HepG2 (cell line): ENCODE measurements around the gene STX8. TPM values are rescaled to one million over a fixed set of nuclear protein-coding genes. Genes with fewer than 3 reads are reported as not detected.

Experiments used
- ATAC-seq: fragments of 200-7000 bp; cut with Tn5 transposase; 3 replicates; pipeline ENCODE4 v1.9.1; 2020; ENCODE audit warnings: mild to moderate bottlenecking, moderate library complexity
- BruUV-seq: library from RNA; stranded (reverse); fragments of 400-500 nt; replicated peaks from 2 replicates; lab custom pipeline; 2021; lab: Mats Ljungman, UMichigan
- CTCF ChIA-PET: fragments of 300-600 bp; formaldehyde crosslinking; extraction: SDS; loops from one replicate; lab custom pipeline; 2021; ENCODE audit warnings: low total read pairs, inconsistent platforms, low intra/inter-chr PET ratio; lab: Yijun Ruan, JAX
- POLR2A ChIA-PET: fragments of 350-600 bp; sonication (Branson Sonifier 250); formaldehyde crosslinking; loops from one replicate; lab custom pipeline; 2020; ENCODE audit warnings: antibody characterized with exemption, inconsistent platforms; lab: Yijun Ruan, JAX
- DNase-seq: peaks from one replicate; pipeline ENCODE4 v3.0.0-alpha.2; 2015; ENCODE audit warnings: low spot score
- FAIRE-seq: peaks from 3 replicates; lab custom pipeline; 2011; peaks lifted over from hg19 to GRCh38; lab: Jason Lieb, UNC
- H2AFZ ChIP-seq: one replicate; pipeline ENCODE4 v1.6.1; 2011; ENCODE audit warnings: low read length, inconsistent platforms
- H3K27ac ChIP-seq: fragments of 300-600 bp; 3 replicates; pipeline ENCODE4 v1.8.0; 2011; ENCODE audit warnings: mixed run types, mild to moderate bottlenecking, mixed read lengths, low read length, inconsistent platforms; ENCODE audit not compliant: insufficient read depth; ENCODE audit errors: extremely low read length
- H3K27me3 ChIP-seq, 2 experiments: fragments of 200-600 bp in 1 of 2; 2 replicates in 1 of 2; 3 replicates in 1 of 2; pipeline versions ENCODE4 v1.6.0 to v1.8.0; 2011; ENCODE audit warnings: low read length in 2 of 2, mild to moderate bottlenecking in 2 of 2, moderate library complexity in 2 of 2, inconsistent platforms in 1 of 2; ENCODE audit not compliant: insufficient read depth in 2 of 2, control insufficient read depth in 1 of 2
- H3K36me3 ChIP-seq, 2 experiments: fragments of 200-600 bp in 1 of 2; replicated peaks in 1 of 2; 2 replicates in 1 of 2; 3 replicates in 1 of 2; pipeline versions ENCODE4 v1.5.1 to v1.8.0; 2011; ENCODE audit warnings: low read length in 2 of 2, inconsistent platforms in 1 of 2; ENCODE audit not compliant: insufficient read depth in 2 of 2, control insufficient read depth in 1 of 2
- H3K4me1 ChIP-seq: 2 replicates; pipeline ENCODE4 v1.5.1; 2012; ENCODE audit warnings: low read length, inconsistent platforms; ENCODE audit not compliant: insufficient read depth
- H3K4me2 ChIP-seq: 2 replicates; pipeline ENCODE4 v1.6.0; 2011; ENCODE audit warnings: low read depth, low read length, inconsistent platforms
- H3K4me3 ChIP-seq, 3 experiments: fragments of 200-600 bp in 1 of 3; sonication (generic), shearing (Covaris generic) in 1 of 3; replicated peaks in 1 of 3; 2 replicates each; pipeline ENCODE4 v1.5.1; 2011 to 2016; ENCODE audit warnings: low read length in 3 of 3, inconsistent platforms in 2 of 3, low read depth in 2 of 3, mild to moderate bottlenecking in 2 of 3, control low read depth in 1 of 3, mixed read lengths in 1 of 3; ENCODE audit not compliant: insufficient read depth in 1 of 3
- H3K79me2 ChIP-seq: one replicate; pipeline ENCODE4 v1.6.1; 2011; ENCODE audit warnings: low read length, inconsistent platforms; ENCODE audit not compliant: insufficient read depth
- H3K9ac ChIP-seq: 2 replicates; pipeline ENCODE4 v1.6.0; 2011; ENCODE audit warnings: mild to moderate bottlenecking, low read depth, low read length, inconsistent platforms; ENCODE audit not compliant: insufficient read depth
- H3K9me3 ChIP-seq: 2 replicates; pipeline ENCODE4 v1.5.1; 2012; ENCODE audit warnings: mild to moderate bottlenecking, low read length
- H4K20me1 ChIP-seq: 2 replicates; pipeline ENCODE4 v1.6.0; 2011; ENCODE audit warnings: inconsistent platforms, mild to moderate bottlenecking, low read length, moderate library complexity; ENCODE audit not compliant: insufficient read depth
- EHMT2 ChIP-seq: fragments of 200-600 bp; sonication (generic); IDR thresholded peaks from 2 replicates; pipeline ENCODE4 v1.7.0; 2017; ENCODE audit warnings: antibody characterized with exemption, low read depth, low read length, borderline replicate concordance
- NFRKB ChIP-seq: fragments of 450-650 bp; IDR thresholded peaks from 2 replicates; pipeline ENCODE4 v1.6.1; 2017
- STAT6 ChIP-seq: sonication (generic); formaldehyde crosslinking; IDR thresholded peaks from 2 replicates; pipeline ENCODE4 v1.4.0; 2020; ENCODE audit warnings: missing genetic modification reagents, mild to moderate bottlenecking, borderline replicate concordance
- ZKSCAN5 ChIP-seq: sonication (generic); formaldehyde crosslinking; IDR thresholded peaks from 2 replicates; pipeline ENCODE4 v1.5.1; 2020; ENCODE audit warnings: mild to moderate bottlenecking, missing genetic modification reagents
- ZNF510 ChIP-seq: sonication (generic); formaldehyde crosslinking; IDR thresholded peaks from 2 replicates; pipeline ENCODE4 v1.4.0; 2020; ENCODE audit warnings: low read depth, mild to moderate bottlenecking, missing genetic modification reagents
- ZNF713 ChIP-seq: sonication (generic); formaldehyde crosslinking; IDR thresholded peaks from 2 replicates; pipeline ENCODE4 v1.4.0; 2020; ENCODE audit warnings: mild to moderate bottlenecking, missing genetic modification reagents
- ZSCAN31 ChIP-seq: sonication (generic); formaldehyde crosslinking; IDR thresholded peaks from 2 replicates; pipeline ENCODE4 v1.5.0; 2020; ENCODE audit warnings: low read depth, mild to moderate bottlenecking, missing genetic modification reagents
- WGBS: methylation state at CpG from one replicate; pipeline ENCODE4 v1.1.6; 2017; ENCODE audit warnings: low lambda C conversion rate; 5-methylcytosine and 5-hydroxymethylcytosine counted together
- in situ Hi-C: cut with HindIII; loops from 2 replicates; pipeline ENCODE4 v1.10.0; 2017; ENCODE audit warnings: low pct_unique_long_range_greater_than_20kb; ENCODE audit not compliant: extremely low pct_ligation_motif_present
- intact Hi-C: fragments of 100-400 bp; cut with micrococcal nuclease; formaldehyde crosslinking; loops from one replicate; pipeline ENCODE4 v1.10.0; 2022; ENCODE audit not compliant: unreplicated experiment
- polyA plus RNA-seq, 8 experiments: library from polyadenylated mRNA; depleted of rRNA in 3 of 8; stranded (reverse) in 7 of 8; unstranded in 1 of 8; fragments of >200 nt; fragmentation: Illumina TruSeq in 4 of 8; extraction: Trizol in 4 of 8; gene quantifications; 2 replicates each; pipeline versions ENCODE4 v1.2.1 to v1.2.3, GENCODE V29; 2011 to 2016; ENCODE audit warnings: low read depth in 4 of 8, missing spikeins in 1 of 8, mixed read lengths in 1 of 8; ENCODE audit not compliant: insufficient read depth in 1 of 8
- total RNA-seq, 5 experiments: library from RNA; depleted of rRNA; stranded (reverse); fragments of >200 nt; fragmentation: Illumina TruSeq; extraction: Trizol; gene quantifications; 2 replicates each; pipeline ENCODE4 v1.2.3, GENCODE V29; 2016; ENCODE audit warnings: low read depth in 1 of 5
- TF ChIP-seq, protein P1 (sequence below): IDR thresholded peaks from 2 replicates; pipeline ENCODE4 v1.6.1; 2016; ENCODE audit warnings: missing biosample characterization, missing genetic modification reagents, low read depth
- TF ChIP-seq, protein P2 (sequence below): sonication (generic); formaldehyde crosslinking; IDR thresholded peaks from 2 replicates; pipeline ENCODE4 v1.5.1; 2020; ENCODE audit warnings: missing genetic modification reagents, mild to moderate bottlenecking, borderline replicate concordance
- TF ChIP-seq, protein P3 (sequence below): sonication (generic); formaldehyde crosslinking; IDR thresholded peaks from 2 replicates; pipeline ENCODE4 v1.4.0; 2020; ENCODE audit warnings: mild to moderate bottlenecking, missing genetic modification reagents
- TF ChIP-seq, protein P4 (sequence below): sonication (generic); formaldehyde crosslinking; IDR thresholded peaks from 2 replicates; pipeline ENCODE4 v1.4.0; 2020; ENCODE audit warnings: missing genetic modification reagents

Gene STX8
- total and polyA plus RNA-seq, 2 of the 13 experiments (the other 11 are each of a cell fraction or from before 2014, with no cell fraction given) = 36.4 to 53.6 TPM

- Histone ChIP-seq H3K36me3 (no peaks in the 10 kb centered on the region), H2AFZ (no peak overlapping the region), H3K79me2 (no peaks in the 10 kb centered on the region), H3K9me3 (no peaks in the 10 kb centered on the region), H3K4me3 (no peak overlapping the region), H3K27me3 (no peaks in the 10 kb centered on the region), H3K4me2 (no peak overlapping the region), H3K9ac (no peak overlapping the region), H3K27ac (no peak overlapping the region), H4K20me1 (no peaks in the 10 kb centered on the region), H3K4me1 (no peaks in the 10 kb centered on the region)
- FAIRE-seq (no peak), DNase-seq (no peak), ATAC-seq (no peak)
- TF ChIP-seq, protein P1, sequence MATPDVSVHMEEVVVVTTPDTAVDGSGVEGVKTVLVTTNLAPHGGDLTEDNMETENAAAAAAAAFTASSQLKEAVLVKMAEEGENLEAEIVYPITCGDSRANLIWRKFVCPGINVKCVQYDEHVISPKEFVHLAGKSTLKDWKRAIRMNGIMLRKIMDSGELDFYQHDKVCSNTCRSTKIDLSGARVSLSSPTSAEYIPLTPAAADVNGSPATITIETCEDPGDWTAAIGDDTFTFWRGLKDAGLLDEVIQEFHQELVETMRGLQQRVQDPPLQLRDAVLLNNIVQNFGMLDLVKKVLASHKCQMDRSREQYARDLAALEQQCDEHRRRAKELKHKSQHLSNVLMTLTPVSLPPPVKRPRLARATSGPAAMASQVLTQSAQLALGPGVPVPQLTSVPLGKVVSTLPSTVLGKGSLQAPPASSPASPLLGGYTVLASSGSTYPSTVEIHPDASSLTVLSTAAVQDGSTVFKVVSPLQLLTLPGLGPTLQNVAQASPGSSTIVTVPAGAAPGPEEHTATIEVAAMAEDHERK (CRISPR knock-in tag) = no peak
- TF ChIP-seq ZSCAN31 (CRISPR knock-in tag) (no peak), ZNF713 (no peak), NFRKB (no peak), STAT6 (no peak), EHMT2 (no peak), ZKSCAN5 (CRISPR knock-in tag) (no peak), ZNF510 (CRISPR knock-in tag) (no peak)
- TF ChIP-seq, protein P2, sequence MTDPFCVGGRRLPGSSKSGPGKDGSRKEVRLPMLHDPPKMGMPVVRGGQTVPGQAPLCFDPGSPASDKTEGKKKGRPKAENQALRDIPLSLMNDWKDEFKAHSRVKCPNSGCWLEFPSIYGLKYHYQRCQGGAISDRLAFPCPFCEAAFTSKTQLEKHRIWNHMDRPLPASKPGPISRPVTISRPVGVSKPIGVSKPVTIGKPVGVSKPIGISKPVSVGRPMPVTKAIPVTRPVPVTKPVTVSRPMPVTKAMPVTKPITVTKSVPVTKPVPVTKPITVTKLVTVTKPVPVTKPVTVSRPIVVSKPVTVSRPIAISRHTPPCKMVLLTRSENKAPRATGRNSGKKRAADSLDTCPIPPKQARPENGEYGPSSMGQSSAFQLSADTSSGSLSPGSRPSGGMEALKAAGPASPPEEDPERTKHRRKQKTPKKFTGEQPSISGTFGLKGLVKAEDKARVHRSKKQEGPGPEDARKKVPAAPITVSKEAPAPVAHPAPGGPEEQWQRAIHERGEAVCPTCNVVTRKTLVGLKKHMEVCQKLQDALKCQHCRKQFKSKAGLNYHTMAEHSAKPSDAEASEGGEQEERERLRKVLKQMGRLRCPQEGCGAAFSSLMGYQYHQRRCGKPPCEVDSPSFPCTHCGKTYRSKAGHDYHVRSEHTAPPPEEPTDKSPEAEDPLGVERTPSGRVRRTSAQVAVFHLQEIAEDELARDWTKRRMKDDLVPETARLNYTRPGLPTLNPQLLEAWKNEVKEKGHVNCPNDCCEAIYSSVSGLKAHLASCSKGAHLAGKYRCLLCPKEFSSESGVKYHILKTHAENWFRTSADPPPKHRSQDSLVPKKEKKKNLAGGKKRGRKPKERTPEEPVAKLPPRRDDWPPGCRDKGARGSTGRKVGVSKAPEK (CRISPR knock-in tag) = no peak
- TF ChIP-seq, protein P3, sequence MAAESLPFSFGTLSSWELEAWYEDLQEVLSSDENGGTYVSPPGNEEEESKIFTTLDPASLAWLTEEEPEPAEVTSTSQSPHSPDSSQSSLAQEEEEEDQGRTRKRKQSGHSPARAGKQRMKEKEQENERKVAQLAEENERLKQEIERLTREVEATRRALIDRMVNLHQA (CRISPR knock-in tag) = no peak
- TF ChIP-seq, protein P4, sequence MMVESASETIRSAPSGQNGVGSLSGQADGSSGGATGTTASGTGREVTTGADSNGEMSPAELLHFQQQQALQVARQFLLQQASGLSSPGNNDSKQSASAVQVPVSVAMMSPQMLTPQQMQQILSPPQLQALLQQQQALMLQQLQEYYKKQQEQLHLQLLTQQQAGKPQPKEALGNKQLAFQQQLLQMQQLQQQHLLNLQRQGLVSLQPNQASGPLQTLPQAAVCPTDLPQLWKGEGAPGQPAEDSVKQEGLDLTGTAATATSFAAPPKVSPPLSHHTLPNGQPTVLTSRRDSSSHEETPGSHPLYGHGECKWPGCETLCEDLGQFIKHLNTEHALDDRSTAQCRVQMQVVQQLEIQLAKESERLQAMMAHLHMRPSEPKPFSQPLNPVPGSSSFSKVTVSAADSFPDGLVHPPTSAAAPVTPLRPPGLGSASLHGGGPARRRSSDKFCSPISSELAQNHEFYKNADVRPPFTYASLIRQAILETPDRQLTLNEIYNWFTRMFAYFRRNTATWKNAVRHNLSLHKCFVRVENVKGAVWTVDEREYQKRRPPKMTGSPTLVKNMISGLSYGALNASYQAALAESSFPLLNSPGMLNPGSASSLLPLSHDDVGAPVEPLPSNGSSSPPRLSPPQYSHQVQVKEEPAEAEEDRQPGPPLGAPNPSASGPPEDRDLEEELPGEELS (CRISPR knock-in tag) = no peak
- ChIA-PET POLR2A (no interaction called here), CTCF (no interaction called here)
- BruUV-seq = no TSS peak
- WGBS = 91% methylated on average over 21 of the region's 21 CpGs
- intact Hi-C loops (no loop called here), in situ Hi-C loops (no loop called here)
These were observed 326.2 kb downstream of the STX8 start for GRCh38 chr17:9249245-9249953.
